Stimulated activated CD4-positive, alpha-beta T cell treated with anti-CD3 and anti-CD28 coated beads, Interleukin-4, amount 100 ng/mL, for 24 hours (primary cell): ENCODE results near the gene ATL3.
"Not testable (repeated sequence)": the region's sequence is repeated elsewhere in the genome, so short reads cannot be mapped to it uniquely, and the experiment has no call there.

Experiments used
- DNase-seq: peaks from one replicate; pipeline ENCODE4 v3.0.0-alpha.2; 2020

The ATL3 gene

DNA sequence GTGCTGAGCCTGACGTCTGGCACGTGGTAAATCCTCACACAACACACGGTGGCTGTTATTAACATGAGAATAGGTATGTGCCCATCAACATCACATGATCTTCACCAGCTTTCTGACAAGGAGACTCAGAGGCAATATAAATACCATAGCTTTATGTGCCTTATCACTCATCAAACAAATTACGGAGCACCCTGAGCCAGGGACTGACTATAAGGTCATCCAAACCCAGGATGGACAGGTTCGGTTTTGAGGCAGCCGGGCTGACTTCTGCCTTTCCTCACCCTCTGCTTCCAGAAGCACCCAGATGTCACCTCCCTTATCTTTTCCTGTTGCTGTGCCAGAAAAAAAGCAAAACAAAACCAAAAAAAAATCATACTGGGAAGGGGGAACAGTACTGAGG is 51.2 kb downstream of the ATL3 start:
- no peak for DNase-seq

DNA sequence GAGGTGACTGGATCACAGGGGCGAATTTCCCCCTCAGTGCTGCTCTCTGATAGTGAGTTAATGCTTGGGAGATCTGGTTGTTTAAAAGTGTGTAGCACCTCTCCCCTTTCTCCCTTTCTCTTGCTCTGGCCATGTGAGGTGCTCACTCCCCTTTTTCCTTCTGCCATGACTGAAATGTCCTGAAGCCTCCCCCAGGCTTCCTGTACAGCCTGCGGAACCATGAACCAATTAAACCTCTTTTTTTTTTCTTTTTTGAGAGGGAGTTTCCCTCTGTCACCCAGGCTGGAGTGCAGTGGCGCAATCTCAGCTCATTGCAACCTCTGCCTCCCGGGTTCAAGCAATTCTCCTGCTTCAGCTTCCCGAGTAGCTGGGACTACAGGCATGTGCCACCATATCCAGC is 53.5 kb downstream of the ATL3 start:
- DNase-seq: not testable (repeated sequence)

DNA sequence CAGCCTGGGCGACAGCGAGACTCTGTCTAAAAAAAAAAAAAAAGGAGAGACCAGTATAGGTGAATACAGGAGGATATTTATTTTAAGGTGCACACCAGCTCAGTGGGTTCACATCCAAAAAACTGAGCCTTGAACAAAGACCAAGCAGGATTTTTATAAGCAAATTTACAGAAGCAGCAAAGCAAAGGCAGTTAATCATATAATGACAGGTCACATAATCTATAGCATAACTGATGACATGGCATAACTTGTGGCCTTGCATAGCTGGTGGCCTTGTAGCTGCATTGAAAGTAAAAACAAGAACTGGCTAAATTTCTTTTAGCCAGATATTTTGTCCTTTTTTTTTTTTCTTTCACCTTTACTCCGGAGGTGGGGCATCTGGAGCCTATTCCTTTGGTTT is 54.2 kb downstream of the ATL3 start:
- no peak for DNase-seq

DNA sequence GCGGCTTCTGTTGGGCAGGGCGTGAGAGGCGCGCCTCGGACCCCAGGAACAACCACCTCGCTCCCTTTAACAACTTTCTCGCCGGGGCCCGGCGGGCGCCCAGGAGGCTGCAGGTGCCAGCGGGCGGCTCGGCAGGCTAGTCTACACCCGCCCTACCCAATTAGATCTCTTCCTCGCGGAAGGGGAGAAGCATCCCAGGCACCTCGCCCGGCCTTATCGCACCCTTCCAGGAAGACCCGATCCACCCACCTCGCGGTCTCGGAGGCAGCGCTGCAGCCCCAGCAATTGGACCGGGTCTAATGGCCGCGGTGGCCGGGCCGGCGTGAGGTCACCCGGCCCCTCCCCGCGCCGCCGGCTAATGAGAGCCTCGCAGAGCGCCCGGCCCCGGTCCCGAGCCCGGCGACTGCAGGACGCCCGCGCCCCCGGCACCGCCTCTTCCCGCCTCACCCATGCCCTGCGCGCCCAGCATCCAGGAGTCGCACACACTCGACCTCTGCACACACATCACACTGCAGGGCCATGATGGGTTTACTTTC is 57.0 kb downstream of the ATL3 start, which contains the start of gene PLAAT3:
Gene PLAAT3, minus strand, starts transcription at position 298 of the 536 bp plus-strand sequence. CDS start 419 bp downstream, outside the sequence.
- DNase-seq: peak; percentile 15

DNA sequence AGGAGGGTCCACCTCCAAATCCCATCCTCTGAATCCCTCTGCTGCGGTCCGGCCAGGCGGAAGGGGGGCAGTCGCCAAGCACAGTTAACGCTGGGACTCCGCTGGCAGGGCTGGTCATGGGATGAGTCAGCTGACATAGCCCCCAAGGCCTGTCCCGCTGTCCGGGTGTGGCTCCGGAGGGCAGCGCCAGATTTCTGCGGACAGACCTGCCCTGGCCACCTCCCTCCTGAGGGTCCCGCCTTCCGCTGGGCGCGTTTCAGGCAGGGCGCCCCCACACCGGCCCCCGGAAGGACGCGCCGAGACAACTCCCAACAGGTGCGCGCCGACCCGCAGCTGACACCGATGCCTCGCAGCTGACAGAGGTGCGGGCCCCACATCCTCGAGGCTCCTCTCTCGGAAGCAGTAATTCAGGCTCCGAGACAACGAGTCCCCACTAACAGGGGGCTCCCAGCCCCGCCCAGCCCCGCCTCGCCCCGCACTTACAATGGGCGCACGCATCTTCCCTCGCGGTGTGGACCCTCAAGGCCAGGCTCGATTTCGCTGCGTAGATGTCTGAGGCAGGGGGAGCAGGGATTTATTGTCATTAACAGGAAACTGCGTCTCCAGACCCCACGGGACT is 57.5 kb downstream of the ATL3 start:
- DNase-seq: peak; percentile 16

DNA sequence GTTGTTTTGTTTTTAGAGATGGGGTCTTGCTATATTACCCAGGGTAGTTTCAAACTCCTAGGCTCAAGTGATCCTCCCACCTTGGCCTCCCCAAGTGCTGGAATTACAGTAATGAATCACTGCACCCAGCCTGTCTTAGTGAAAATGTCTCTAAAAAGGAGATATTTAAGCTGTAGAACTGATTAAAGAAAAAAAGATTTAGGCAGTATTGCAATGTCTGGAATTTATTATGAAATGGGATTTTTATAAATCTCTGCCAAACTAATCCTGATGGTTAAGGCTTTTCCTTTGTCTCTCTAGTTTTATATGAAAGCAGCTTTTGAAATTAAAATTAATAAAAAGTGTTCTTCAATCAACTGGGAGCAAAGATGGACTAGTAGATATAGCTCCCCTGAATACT is 59.0 kb downstream of the ATL3 start:
- DNase-seq: no peak

DNA sequence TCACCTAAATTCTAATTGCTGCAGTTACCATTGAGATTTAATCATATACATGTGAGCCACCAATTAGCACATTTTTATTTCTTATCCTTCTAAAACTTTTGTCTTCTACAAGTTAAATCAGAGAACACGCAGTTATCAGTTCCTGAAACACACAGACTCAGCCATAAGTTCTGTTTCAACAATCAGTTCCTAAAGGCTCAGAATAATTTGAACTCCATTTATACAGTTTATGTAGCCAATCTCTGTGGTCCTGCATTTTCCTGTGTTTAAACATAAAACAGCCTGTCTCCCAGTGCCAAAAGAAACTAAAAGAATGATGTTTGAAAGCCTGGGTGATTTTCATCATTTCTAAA is 59.8 kb downstream of the ATL3 start:
- DNase-seq: no peak

DNA sequence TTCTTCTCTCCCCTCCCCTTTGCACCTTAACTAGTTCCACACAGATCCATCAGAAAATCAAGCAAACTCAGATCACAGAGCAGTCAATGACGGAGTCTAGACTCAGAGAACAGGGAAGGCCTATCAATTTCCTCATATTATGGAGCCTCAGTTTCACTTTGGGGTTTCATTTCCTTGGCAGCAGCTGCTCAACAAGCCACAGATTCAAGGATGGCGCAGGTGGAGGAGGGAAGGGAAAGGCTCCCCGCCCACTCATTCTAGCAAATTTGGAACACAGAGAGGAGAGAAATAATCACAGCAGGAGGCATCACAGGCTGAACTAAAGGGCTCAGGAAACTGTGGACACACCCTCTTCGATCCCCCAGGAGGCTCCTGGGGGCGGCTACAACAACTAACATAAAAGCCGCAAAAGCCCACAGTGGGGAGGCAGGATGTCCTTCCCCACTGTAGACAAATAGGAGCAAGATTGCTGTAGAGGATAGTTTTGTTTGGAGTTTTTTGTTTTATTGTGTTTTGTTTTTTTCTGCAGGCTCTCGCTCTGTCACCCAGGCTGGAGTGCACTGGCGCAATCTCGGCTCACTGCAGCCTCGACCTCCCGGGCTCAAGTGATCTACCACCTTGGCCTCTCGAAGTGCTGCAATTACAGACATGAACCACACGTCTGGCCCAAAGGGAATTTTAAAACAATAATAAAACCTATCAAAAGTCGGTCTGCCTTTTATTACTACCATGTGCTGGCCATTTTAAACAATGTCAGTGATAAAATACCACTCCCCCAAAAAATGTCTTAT is 60.4 kb downstream of the ATL3 start:
- no peak for DNase-seq

DNA sequence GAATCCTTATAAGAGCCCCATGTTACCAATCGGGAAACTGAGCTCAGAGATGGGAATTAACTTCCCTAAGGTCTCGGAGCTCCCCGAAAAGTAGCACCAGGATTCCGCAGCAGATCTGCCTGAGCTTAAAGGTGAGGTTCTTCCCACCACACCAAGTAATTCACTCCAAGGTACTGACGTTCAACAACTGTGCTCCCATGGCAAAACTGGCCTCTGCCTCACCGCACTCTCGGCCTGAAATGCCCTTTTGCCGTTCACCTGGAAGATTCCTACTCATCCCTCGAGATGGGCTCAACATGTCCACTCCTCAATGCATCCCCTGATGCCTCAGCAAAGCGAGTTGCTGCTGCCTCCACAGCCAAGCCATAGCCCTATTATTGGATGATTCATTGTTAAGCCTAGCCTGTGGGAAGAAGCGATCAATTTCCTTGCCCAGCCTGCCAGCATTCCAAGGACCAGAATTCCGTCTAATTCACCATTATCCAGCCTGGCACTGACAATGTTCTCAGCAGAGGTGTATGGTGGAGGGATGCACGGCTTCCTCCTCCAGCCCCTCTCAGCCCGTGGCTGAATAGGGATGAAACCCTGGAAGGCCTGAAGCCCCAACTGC is 61.1 kb downstream of the ATL3 start:
- no peak for DNase-seq

DNA sequence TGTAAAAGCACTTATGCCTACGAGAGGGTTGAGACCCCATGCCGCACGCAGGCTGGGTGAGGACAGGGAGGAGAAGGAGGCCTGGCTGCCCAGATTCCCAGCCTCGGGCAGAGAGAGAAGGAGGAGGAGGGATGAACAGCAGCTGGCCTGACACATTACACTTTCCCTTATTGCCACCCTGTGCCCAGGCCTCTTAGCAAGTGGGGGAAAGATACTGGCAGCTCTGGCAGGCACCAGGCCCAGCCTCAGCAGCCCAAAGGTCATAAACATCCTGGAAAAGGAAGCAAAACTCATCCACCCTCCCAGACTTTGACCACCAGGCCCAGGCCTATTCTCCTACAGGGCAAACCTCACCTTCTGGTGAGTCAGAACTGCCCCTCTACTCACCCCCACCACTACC is 61.6 kb downstream of the ATL3 start:
- DNase-seq: no peak

DNA sequence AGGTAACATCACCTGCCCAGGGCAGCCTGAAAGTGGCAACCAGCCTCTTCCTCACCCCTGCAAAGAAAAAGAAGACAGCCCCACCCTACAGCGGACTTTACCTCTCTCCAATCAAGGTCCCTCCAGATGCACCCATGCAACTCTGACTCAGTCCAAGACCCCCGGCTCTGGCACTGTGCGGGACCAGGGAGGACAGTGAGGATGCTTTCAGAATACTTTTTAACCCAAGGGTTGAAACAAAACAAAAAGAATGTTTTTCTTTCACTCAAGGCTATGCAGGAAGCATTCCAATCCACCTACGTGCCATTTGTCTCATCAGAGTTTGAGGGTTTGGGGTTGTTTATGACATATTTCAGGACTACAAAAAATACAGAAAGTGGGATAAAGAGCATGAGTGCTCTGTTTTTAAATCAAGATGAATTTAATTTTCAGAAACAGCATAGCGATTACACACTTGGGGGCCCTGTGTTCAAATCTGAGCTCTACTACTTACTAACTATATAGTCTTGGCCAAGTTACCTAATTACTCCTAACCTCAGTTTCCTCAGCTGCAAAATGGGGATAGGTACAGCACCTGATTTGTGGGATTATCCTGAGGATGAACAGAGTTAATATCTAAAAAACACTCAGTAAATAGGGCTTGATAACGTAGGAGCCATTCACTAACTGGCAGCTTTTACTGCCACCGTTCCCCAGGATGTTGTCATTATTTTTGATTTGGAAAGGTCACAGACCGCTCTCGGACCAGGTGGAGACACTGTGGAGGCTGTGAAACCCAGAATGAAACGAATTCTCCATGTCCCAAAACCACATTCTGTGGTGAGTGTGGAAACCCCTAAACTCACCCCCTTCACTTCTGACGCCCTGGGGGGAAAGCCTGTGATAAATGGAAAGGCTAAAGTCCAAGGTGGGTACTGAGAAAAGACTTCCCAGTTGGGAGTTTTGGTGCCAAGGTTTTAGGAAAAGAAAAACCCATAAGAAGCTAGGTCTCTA is 62.5 kb downstream of the ATL3 start:
- DNase-seq: no peak

DNA sequence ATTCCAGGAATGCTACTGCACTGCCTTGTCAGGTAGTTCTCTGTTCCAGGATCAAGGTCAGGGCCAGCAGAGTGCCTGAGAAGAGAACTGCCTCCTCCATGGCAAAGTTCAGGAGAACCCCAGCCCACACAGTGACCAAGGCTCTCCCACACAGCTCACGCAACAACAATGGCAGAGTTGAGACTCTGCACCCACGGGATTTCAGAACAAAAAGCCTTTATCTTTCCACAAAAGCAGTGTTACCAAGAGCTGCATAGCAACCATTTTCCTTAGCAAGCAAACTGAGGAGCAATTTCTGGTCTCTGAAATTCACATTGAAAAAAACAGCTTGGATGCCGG is 68.0 kb downstream of the ATL3 start:
- no peak for DNase-seq

DNA sequence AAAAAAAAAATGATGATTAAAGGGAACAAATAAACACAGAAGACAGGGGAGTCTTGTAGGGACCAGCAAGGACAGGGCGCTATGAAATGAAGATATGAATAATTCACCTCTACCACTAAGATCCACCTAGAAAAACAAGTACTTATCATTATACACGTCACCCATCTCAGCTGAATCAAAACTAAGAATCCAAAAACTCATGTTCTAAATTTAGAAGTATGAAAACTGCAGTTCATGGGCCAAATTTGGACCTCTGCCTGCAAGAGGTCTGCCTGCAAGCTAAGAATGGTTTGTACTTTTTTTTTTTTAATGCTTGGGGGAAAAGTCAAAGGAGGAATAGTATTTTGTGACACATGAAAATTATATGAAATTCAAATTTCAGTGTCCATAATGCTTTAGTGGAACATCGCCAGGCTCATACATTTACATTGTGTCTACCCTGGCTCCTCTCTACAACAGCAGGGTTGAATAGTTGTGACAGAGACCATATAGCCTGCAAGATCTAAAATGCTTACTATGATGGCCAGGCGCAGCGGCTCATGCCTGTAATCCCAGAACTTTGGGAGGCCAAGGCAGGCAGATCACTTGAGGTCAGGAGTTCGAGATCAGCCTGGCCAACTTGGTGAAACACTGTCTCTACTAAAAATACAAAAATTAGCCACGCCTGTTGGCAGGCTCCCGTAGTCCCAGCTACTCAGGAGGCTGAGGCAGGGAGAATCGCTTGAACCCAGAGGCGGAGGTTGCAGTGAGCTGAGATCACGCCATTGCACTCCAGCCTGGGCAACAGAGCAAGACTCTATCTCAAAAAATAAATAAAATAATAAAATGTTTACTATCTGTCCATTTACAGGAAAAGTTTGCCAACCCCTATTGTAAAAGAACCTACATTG is 68.6 kb downstream of the ATL3 start:
- not testable (repeated sequence) for DNase-seq

DNA sequence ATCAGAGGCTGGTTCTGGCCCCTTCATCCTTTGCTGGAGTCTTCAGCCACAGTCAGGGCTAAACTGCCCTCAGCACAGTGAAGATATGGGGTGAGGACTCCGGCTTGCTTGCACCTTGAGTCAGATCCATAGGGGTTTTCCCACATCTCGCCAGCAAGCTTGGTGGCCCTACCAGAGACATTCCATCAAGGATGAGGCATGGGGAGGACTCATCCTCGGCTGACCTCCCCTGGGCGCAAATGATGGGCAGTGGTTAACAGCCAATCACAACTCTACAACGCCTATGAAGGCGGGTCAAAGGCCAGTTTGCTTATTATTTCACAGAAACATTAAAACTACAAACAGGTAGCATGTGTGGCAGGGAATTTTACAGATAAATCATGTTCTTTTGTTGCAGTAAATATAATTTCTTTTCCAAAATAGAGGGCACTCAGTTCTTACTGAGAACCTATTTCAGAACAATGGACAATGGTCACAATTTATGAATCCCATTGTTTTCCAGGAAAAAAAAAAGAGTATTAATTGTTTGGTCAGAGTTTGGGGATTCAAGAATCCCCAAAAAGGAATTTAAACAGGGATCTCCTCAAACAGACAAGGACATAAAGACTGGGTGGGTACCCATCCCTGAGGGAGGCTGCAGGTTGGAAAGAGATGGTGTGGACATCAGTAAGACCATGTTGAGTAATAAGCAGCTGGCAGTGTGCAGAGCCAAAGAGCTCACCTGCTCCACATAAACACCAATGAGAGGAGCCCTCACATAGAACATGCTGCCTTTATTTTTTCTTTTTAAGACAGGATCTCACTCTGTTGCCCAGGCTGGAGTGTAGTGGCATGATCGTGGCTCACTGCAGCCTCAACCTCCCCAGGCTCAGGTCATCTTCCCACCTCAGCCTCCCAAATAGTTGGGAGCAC is 71.7 kb downstream of the ATL3 start:
- no peak for DNase-seq

DNA sequence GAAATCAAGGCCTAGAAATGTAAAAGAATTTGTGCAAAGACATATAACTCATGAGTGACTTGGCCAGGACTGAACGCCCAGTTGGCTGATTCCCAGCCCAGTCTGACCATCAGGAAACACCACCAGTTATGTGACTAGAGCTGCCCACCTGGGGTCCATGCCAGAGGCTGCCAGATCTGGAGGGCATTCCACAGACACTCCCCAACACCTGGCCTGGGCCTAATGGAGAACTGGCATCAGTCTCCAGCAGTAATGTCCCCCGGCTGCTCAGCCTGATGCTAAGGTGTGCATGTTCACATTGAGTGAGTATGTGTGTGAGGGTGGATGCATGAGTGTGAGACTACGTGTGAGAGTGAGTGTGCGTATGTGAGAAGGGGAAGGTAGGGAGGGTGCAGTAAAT is 72.6 kb downstream of the ATL3 start:
- DNase-seq: no peak

DNA sequence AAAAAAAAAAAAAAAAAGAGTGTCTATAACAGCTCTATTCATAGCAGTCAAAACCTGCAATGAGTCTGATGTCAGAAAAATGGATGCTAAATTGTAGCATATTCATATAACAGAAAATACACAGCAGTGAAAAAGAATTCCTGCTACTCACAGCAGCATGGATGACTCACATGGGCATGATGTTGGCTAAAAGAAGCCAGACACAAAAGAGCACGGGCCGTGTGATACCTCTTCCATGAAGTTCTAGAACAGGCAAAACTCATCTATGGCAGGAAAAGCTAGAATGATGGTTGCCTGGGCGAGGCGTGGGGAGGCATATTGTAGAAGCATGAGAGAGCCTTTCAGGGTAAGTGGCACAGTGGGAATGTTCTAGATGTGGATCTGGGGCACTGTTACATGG is 75.9 kb downstream of the ATL3 start:
- DNase-seq: no peak

DNA sequence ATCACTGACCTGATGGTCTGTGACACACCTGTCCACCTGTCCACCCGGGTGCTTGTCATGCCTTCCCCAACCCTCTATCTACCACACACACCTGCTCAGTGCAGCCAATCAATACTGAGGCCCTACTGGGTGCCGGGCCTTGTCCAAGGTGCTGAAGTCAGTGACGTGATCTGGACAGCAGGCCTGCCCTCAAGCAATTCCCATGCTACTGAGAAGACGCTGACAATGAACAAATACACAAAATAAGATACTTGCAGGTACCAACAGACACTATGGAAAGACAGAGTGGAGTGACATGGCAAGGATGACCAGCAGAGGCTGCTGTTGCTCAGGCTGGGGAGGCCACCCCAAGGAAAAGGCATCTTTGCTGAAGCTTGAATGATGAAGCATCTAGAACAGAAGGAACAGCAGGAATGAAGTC is 78.2 kb downstream of the ATL3 start:
- no peak for DNase-seq

DNA sequence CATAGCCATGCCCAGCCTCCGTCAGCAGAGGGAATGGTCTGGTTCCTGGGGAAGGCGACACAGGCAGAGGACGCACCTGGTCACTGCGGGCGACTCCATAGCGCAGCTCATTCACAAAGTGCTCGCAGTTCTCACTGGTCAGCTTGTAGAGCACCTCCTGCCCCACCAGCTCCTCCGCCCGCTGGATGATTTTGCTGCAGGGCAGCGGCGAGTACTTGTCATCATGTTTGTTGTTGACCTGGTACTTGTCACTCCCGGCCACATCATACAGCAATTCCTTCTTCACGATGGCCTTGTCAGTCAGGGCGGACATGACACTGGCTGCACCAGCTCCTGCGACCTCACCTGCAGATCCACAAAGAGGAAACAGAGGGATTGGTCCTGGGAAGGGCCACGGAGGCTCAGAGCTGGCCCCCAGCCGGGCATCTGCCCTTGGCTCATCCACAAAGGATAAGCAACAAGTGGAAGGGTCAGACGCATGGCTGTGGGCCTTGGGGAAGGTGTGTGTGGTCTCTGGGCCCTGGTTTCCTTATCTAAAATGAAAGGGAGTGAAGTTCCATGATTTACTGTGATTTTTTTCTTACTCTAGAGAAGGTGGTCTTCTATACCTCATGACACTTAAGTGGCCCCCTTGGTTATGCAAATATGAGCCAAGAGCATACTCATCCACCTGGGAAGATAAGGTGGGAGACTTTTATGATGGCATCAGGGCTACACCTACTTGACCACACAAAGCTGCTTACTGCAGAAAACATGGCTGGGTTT is 81.0 kb downstream of the ATL3 start:
- no peak for DNase-seq

DNA sequence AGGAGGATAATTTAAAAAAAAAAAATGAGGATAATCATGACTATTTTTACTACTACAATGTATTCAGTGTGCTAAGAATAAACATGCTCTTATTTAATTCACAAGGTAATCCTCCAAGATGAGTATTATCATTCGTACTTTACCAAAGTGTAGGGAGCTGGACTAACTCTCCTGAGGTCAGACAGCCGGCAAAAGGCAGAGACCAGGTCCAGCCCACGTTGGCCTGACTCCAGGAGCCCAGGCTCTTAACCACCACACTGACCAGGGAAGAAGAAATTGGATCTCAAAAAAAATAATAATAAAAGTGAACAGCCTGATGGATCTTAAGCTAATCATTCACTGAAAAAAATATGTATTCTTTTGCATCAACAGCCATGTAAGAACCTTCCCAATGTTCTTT is 82.2 kb downstream of the ATL3 start:
- no peak for DNase-seq
